Neuronal stem cell (in vitro differentiated cells): Measurements from ENCODE around the gene ARHGAP26.
A peak's percentile ranks its signal among the peaks of the same experiment; 100 is the strongest.

Source experiments
- DNase-seq: peaks from one replicate; pipeline ENCODE4 v3.0.0-alpha.2; 2013; ENCODE audit warnings: low spot score
- H2AFZ ChIP-seq: one replicate; pipeline ENCODE4 v1.6.1; 2013; ENCODE audit warnings: mild to moderate bottlenecking, low read length, inconsistent platforms
- H2AK5ac ChIP-seq: 2 replicates; pipeline ENCODE4 v1.6.1; 2013; ENCODE audit warnings: low read depth, mild to moderate bottlenecking, inconsistent platforms, low read length, moderate library complexity, mixed read lengths
- H2BK120ac ChIP-seq: 2 replicates; pipeline ENCODE4 v1.6.1; 2013; ENCODE audit warnings: low read depth, mild to moderate bottlenecking, inconsistent platforms, low read length, moderate library complexity, mixed read lengths
- H2BK12ac ChIP-seq: one replicate; pipeline ENCODE4 v1.6.1; 2013; ENCODE audit warnings: low read length, inconsistent platforms
- H2BK15ac ChIP-seq: 2 replicates; pipeline ENCODE4 v1.6.1; 2013; ENCODE audit warnings: mild to moderate bottlenecking, low read length, inconsistent platforms, mixed read lengths
- H2BK5ac ChIP-seq: one replicate; pipeline ENCODE4 v1.6.1; 2013; ENCODE audit warnings: inconsistent platforms, mild to moderate bottlenecking, low read length, moderate library complexity
- H3K14ac ChIP-seq: one replicate; pipeline ENCODE4 v1.6.1; 2013; ENCODE audit warnings: low read length, inconsistent platforms
- H3K18ac ChIP-seq: 2 replicates; pipeline ENCODE4 v1.6.1; 2013; ENCODE audit warnings: low read length, inconsistent platforms
- H3K23ac ChIP-seq: 2 replicates; pipeline ENCODE4 v1.6.1; 2013; ENCODE audit warnings: low read depth, mild to moderate bottlenecking, mixed read lengths, low read length, inconsistent platforms; ENCODE audit not compliant: poor library complexity
- H3K27ac ChIP-seq: replicated peaks from 3 replicates; pipeline ENCODE4 v1.5.1; 2013; ENCODE audit warnings: low read length, inconsistent platforms
- H3K27me3 ChIP-seq, 3 experiments: 2 replicates each; pipeline ENCODE4 v1.6.1; 2013; ENCODE audit warnings: low read length in 3 of 3, mild to moderate bottlenecking in 2 of 3, inconsistent platforms in 1 of 3, low read depth in 1 of 3, mixed read lengths in 1 of 3, moderate library complexity in 1 of 3; ENCODE audit not compliant: control insufficient read depth in 3 of 3, insufficient read depth in 3 of 3
- H3K36me3 ChIP-seq, 2 donors: replicated peaks in 1 of 2; 2 replicates each; pipeline ENCODE4 v1.6.1; 2013; ENCODE audit warnings: low read length in 2 of 2; ENCODE audit not compliant: control insufficient read depth in 2 of 2, insufficient read depth in 2 of 2
- H3K4ac ChIP-seq: 2 replicates; pipeline ENCODE4 v1.6.1; 2013; ENCODE audit warnings: inconsistent platforms, mild to moderate bottlenecking, low read length, moderate library complexity
- H3K4me1 ChIP-seq, 2 donors: 1 replicate in 1 of 2; 2 replicates in 1 of 2; pipeline ENCODE4 v1.6.1; 2013; ENCODE audit warnings: low read length in 2 of 2, low read depth in 1 of 2; ENCODE audit not compliant: control insufficient read depth in 2 of 2, insufficient read depth in 1 of 2
- H3K4me2 ChIP-seq: one replicate; pipeline ENCODE4 v1.6.1; 2013; ENCODE audit warnings: mild to moderate bottlenecking, low read length, inconsistent platforms; ENCODE audit not compliant: insufficient read depth, poor library complexity, severe bottlenecking
- H3K4me3 ChIP-seq, 2 donors: 2 replicates each; pipeline ENCODE4 v1.5.1; 2013; ENCODE audit warnings: low read length in 2 of 2, mild to moderate bottlenecking in 2 of 2, inconsistent platforms in 1 of 2, moderate library complexity in 1 of 2
- H3K79me1 ChIP-seq: one replicate; pipeline ENCODE4 v1.6.1; 2013; ENCODE audit warnings: low read depth, mild to moderate bottlenecking, inconsistent platforms, low read length, moderate library complexity
- H3K9ac ChIP-seq: one replicate; pipeline ENCODE4 v1.6.1; 2013; ENCODE audit warnings: mild to moderate bottlenecking, low read depth, low read length, inconsistent platforms; ENCODE audit not compliant: poor library complexity
- H3K9me3 ChIP-seq, 2 donors: replicated peaks in 1 of 2; 2 replicates each; pipeline versions ENCODE3 to v1.6.1; 2013; ENCODE audit warnings: low read length in 2 of 2, mild to moderate bottlenecking in 2 of 2, inconsistent platforms in 1 of 2, low read depth in 1 of 2, mixed read lengths in 1 of 2, moderate library complexity in 1 of 2; ENCODE audit not compliant: control insufficient read depth in 2 of 2, insufficient read depth in 1 of 2
- H4K8ac ChIP-seq: one replicate; pipeline ENCODE4 v1.6.1; 2013; ENCODE audit warnings: low read depth, mild to moderate bottlenecking, inconsistent platforms, low read length, moderate library complexity
- H4K91ac ChIP-seq: one replicate; pipeline ENCODE4 v1.6.1; 2013; ENCODE audit warnings: low read length, low read depth, mild to moderate bottlenecking, inconsistent platforms; ENCODE audit not compliant: poor library complexity
- WGBS, 2 donors: extraction: QIAGEN DNeasy Blood & Tissue Kit; methylation state at CpG; one replicate each; pipeline ENCODE4 v1.1.7; 2013; ENCODE audit warnings: missing lambda C conversion rate in 2 of 2, mixed read lengths in 1 of 2; ENCODE audit not compliant: insufficient read length in 2 of 2, insufficient replicate concordance in 1 of 2; ENCODE audit errors: extremely low coverage in 2 of 2; 5-methylcytosine and 5-hydroxymethylcytosine counted together

The ARHGAP26 gene

GRCh38 chr5:142780871-142781270 lies 10.7 kb downstream of the ARHGAP26 start:
- no peak overlapping the region for H3K4ac ChIP-seq
- H3K9me3 ChIP-seq, result no peaks in the 10 kb centered on the region
- H3K4me2 ChIP-seq, result no peak overlapping the region
- H3K27me3 ChIP-seq, result no peaks in the 10 kb centered on the region
- H2AK5ac ChIP-seq, result no peak overlapping the region
- H3K36me3 ChIP-seq, result no peaks in the 10 kb centered on the region
- peak overlapping the region; percentile 31 for H3K9ac ChIP-seq
- DNase-seq, result no peak
- no peaks in the 10 kb centered on the region for H3K79me1 ChIP-seq
- H4K91ac ChIP-seq, result no peak overlapping the region
- no peak overlapping the region for H4K8ac ChIP-seq
- peak overlapping the region; percentile 73 for H3K18ac ChIP-seq
- peak overlapping the region; percentile 51 for H2BK12ac ChIP-seq
- no peak overlapping the region for H2BK15ac ChIP-seq
- H3K4me1 ChIP-seq, result peaks cover 20 to 29% of the 10 kb centered on the region in 2 donors
- no peak overlapping the region for H3K23ac ChIP-seq
- no CpG with 5 or more reads among the region's 2 CpGs for WGBS, 2 donors
- no peak overlapping the region for H3K27ac ChIP-seq
- H2BK5ac ChIP-seq, result no peak overlapping the region
- H2BK120ac ChIP-seq, result no peak overlapping the region
- H2AFZ ChIP-seq, result peak overlapping the region; percentile 79
- no peak overlapping the region for H3K14ac ChIP-seq
- no peak overlapping the region for H3K4me3 ChIP-seq

- Histone ChIP-seq H3K4me1 (peaks cover 18 to 29% of the 10 kb centered on the region in 2 donors), H3K4me2 (no peak overlapping the region), H3K18ac (no peak overlapping the region), H3K79me1 (no peaks in the 10 kb centered on the region), H2BK5ac (no peak overlapping the region), H4K8ac (no peak overlapping the region), H3K27me3 (no peaks in the 10 kb centered on the region), H3K36me3 (no peaks in the 10 kb centered on the region), H3K27ac (no peak overlapping the region), H3K4me3 (no peak overlapping the region), H4K91ac (no peak overlapping the region), H3K9ac (no peak overlapping the region), H2AK5ac (no peak overlapping the region), H2BK15ac (no peak overlapping the region), H2BK12ac (no peak overlapping the region), H2AFZ (no peak overlapping the region), H3K14ac (no peak overlapping the region), H2BK120ac (no peak overlapping the region), H3K23ac (no peak overlapping the region), H3K9me3 (no peaks in the 10 kb centered on the region), H3K4ac (no peak overlapping the region)
- WGBS, 2 donors, result no CpG with 5 or more reads among the region's 8 CpGs
- no peak for DNase-seq
Measured at GRCh38 chr5:142782976-142783530, 12.9 kb downstream of the ARHGAP26 start.

- Histone ChIP-seq H3K4ac (no peak overlapping the region), H4K91ac (no peak overlapping the region), H2BK12ac (no peak overlapping the region), H3K14ac (no peak overlapping the region), H2AK5ac (no peak overlapping the region), H3K27ac (no peak overlapping the region), H2AFZ (peak overlapping the region; percentile 80), H2BK5ac (no peak overlapping the region), H3K27me3 (no peaks in the 10 kb centered on the region), H3K9ac (no peak overlapping the region), H3K36me3 (no peaks in the 10 kb centered on the region), H3K23ac (no peak overlapping the region), H2BK15ac (no peak overlapping the region), H4K8ac (no peak overlapping the region), H3K4me3 (peak overlapping the region in 1 of 2 donors; percentile 21), H3K79me1 (no peaks in the 10 kb centered on the region), H3K4me2 (no peak overlapping the region), H3K9me3 (no peaks in the 10 kb centered on the region), H3K4me1 (peaks cover 18 to 29% of the 10 kb centered on the region in 2 donors), H3K18ac (no peak overlapping the region), H2BK120ac (no peak overlapping the region)
- DNase-seq, result no peak
- no CpG with 5 or more reads among the region's 9 CpGs for WGBS, 2 donors
Measured at GRCh38 chr5:142783601-142784341, 13.6 kb downstream of the ARHGAP26 start.

GRCh38 chr5:142784401-142784955 lies 14.3 kb downstream of the ARHGAP26 start:
- H3K4me3 ChIP-seq, result no peak overlapping the region
- no peak overlapping the region for H3K27ac ChIP-seq
- WGBS, 2 donors, result no CpG with 5 or more reads among the region's 7 CpGs

More at GRCh38 chr5:142784401-142784955, 14.3 kb downstream of the ARHGAP26 start:
- Histone ChIP-seq H3K79me1 (no peaks in the 10 kb centered on the region), H3K18ac (no peak overlapping the region), H4K8ac (no peak overlapping the region), H3K27me3 (no peaks in the 10 kb centered on the region), H2AFZ (peak overlapping the region; percentile 80), H2BK15ac (no peak overlapping the region), H2AK5ac (no peak overlapping the region), H3K4me1 (peaks cover 14 to 24% of the 10 kb centered on the region in 2 donors), H2BK120ac (no peak overlapping the region), H3K9ac (no peak overlapping the region), H3K23ac (no peak overlapping the region), H3K4me2 (no peak overlapping the region), H3K4ac (no peak overlapping the region), H3K14ac (no peak overlapping the region), H2BK5ac (no peak overlapping the region), H4K91ac (no peak overlapping the region), H3K9me3 (no peaks in the 10 kb centered on the region), H3K36me3 (no peaks in the 10 kb centered on the region), H2BK12ac (no peak overlapping the region)
- no peak for DNase-seq
